Spinal cord (tissue), 10 donors: Measurements from ENCODE around the gene RAB10. TPM values are rescaled to one million over a fixed set of nuclear protein-coding genes. Genes with fewer than 3 reads are reported as not detected.

Experiments used
- DNase-seq, 6 donors: peaks; one replicate each; pipeline versions ENCODE4 v3.0.0 to v3.0.0-alpha.2; 2013 to 2015; ENCODE audit warnings: low spot score in 6 of 6, low read depth in 4 of 6
- H3K27ac ChIP-seq: one replicate; pipeline ENCODE4 v1.5.1; 2013; ENCODE audit warnings: low read depth, low read length, control low read depth
- H3K27me3 ChIP-seq: one replicate; pipeline ENCODE4 v1.6.1; 2013; ENCODE audit warnings: low read length; ENCODE audit not compliant: control insufficient read depth, insufficient read depth
- H3K36me3 ChIP-seq: one replicate; pipeline ENCODE4 v1.6.1; 2013; ENCODE audit warnings: low read length; ENCODE audit not compliant: control insufficient read depth, insufficient read depth
- H3K4me1 ChIP-seq: one replicate; pipeline ENCODE4 v1.6.1; 2013; ENCODE audit warnings: low read length; ENCODE audit not compliant: control insufficient read depth, insufficient read depth
- H3K4me3 ChIP-seq: one replicate; pipeline ENCODE4 v1.5.1; 2013; ENCODE audit warnings: low read depth, low read length, control low read depth
- H3K9me3 ChIP-seq: one replicate; pipeline ENCODE4 v1.6.1; 2013; ENCODE audit warnings: low read length; ENCODE audit not compliant: control insufficient read depth, insufficient read depth
- WGBS: methylation state at CpG from one replicate; pipeline ENCODE4 v1.1.5; 2013; ENCODE audit warnings: missing lambda C conversion rate; ENCODE audit not compliant: insufficient coverage; 5-methylcytosine and 5-hydroxymethylcytosine counted together
- polyA plus RNA-seq, 2 donors: library from polyadenylated mRNA; unstranded; fragments of 120-200 nt; gene quantifications; one replicate each; pipeline ENCODE4 v1.2.1, GENCODE V29; 2013; ENCODE audit not compliant: insufficient read length in 2 of 2
- total RNA-seq, 2 donors: library from RNA; depleted of rRNA in 1 of 2; stranded (reverse); fragments of 120-200 nt in 1 of 2; fragments of >200 nt in 1 of 2; gene quantifications; one replicate each; pipeline versions ENCODE4 v1.2.3 to v1.2.4, GENCODE V29; 2013 to 2014
- donor health status: healthy.

The RAB10 gene
- total and polyA plus RNA-seq, 4 donors: 80.8 to 194 (median 133) TPM

GRCh38 chr2:26049641-26050040, 15.8 kb downstream of the RAB10 start:
- no peak overlapping the region for H3K27ac ChIP-seq
- no peaks in the 10 kb centered on the region for H3K27me3 ChIP-seq
- H3K36me3 ChIP-seq: no peaks in the 10 kb centered on the region
- WGBS: no CpG with 5 or more reads among the region's 1 CpG
- H3K9me3 ChIP-seq: no peaks in the 10 kb centered on the region
- DNase-seq: no peak
- no peak overlapping the region for H3K4me3 ChIP-seq
- no peaks in the 10 kb centered on the region for H3K4me1 ChIP-seq

GRCh38 chr2:26052740-26053139, 18.9 kb downstream of the RAB10 start:
- no peaks in the 10 kb centered on the region for H3K27me3 ChIP-seq
- H3K4me1 ChIP-seq: no peaks in the 10 kb centered on the region
- H3K4me3 ChIP-seq: no peak overlapping the region
- no peak for DNase-seq
- H3K9me3 ChIP-seq: no peaks in the 10 kb centered on the region
- peaks cover 2% of the 10 kb centered on the region for H3K36me3 ChIP-seq
- no peak overlapping the region for H3K27ac ChIP-seq

- Histone ChIP-seq H3K27ac (no peak overlapping the region), H3K4me1 (no peaks in the 10 kb centered on the region), H3K36me3 (peaks cover 2% of the 10 kb centered on the region), H3K27me3 (no peaks in the 10 kb centered on the region), H3K4me3 (no peak overlapping the region), H3K9me3 (no peaks in the 10 kb centered on the region)
- DNase-seq: no peak
- 50% methylated on average over 1 of the region's 4 CpGs for WGBS
Observed at GRCh38 chr2:26054598-26055348, 20.9 kb downstream of the RAB10 start.

GRCh38 chr2:26058390-26058789, 24.5 kb downstream of the RAB10 start:
- no peaks in the 10 kb centered on the region for H3K27me3 ChIP-seq
- H3K4me1 ChIP-seq: no peaks in the 10 kb centered on the region
- WGBS: 84% methylated on average over 4 of the region's 4 CpGs
- no peak overlapping the region for H3K27ac ChIP-seq
- H3K4me3 ChIP-seq: no peak overlapping the region
- no peaks in the 10 kb centered on the region for H3K9me3 ChIP-seq
- DNase-seq: no peak
- H3K36me3 ChIP-seq: peaks cover 2% of the 10 kb centered on the region

- H3K27me3 ChIP-seq: no peaks in the 10 kb centered on the region
- H3K27ac ChIP-seq: no peak overlapping the region
- no peaks in the 10 kb centered on the region for H3K9me3 ChIP-seq
- no peaks in the 10 kb centered on the region for H3K4me1 ChIP-seq
- WGBS: no CpG with 5 or more reads among the region's 3 CpGs
- peaks cover 2% of the 10 kb centered on the region for H3K36me3 ChIP-seq
- H3K4me3 ChIP-seq: no peak overlapping the region
- DNase-seq: no peak
Observed at GRCh38 chr2:26059542-26059941, 25.7 kb downstream of the RAB10 start.

GRCh38 chr2:26061539-26061938, 27.7 kb downstream of the RAB10 start:
- DNase-seq: no peak
- Histone ChIP-seq H3K4me1 (no peaks in the 10 kb centered on the region), H3K36me3 (no peaks in the 10 kb centered on the region), H3K27ac (no peak overlapping the region), H3K27me3 (no peaks in the 10 kb centered on the region), H3K4me3 (no peak overlapping the region), H3K9me3 (no peaks in the 10 kb centered on the region)
- WGBS: 75% methylated on average over 4 of the region's 7 CpGs

- no peak for DNase-seq
- no peak overlapping the region for H3K27ac ChIP-seq
- H3K9me3 ChIP-seq: no peaks in the 10 kb centered on the region
- WGBS: no CpG with 5 or more reads among the region's 4 CpGs
- no peaks in the 10 kb centered on the region for H3K27me3 ChIP-seq
- peaks cover 3% of the 10 kb centered on the region for H3K36me3 ChIP-seq
- H3K4me3 ChIP-seq: no peak overlapping the region
- H3K4me1 ChIP-seq: no peaks in the 10 kb centered on the region
Observed at GRCh38 chr2:26064846-26065245, 31.0 kb downstream of the RAB10 start.

- no peak overlapping the region for H3K4me3 ChIP-seq
- H3K9me3 ChIP-seq: no peaks in the 10 kb centered on the region
- H3K27ac ChIP-seq: no peak overlapping the region
- no peaks in the 10 kb centered on the region for H3K4me1 ChIP-seq
- DNase-seq: no peak
- no peaks in the 10 kb centered on the region for H3K27me3 ChIP-seq
- peaks cover 3% of the 10 kb centered on the region for H3K36me3 ChIP-seq
- whole genome bisulfite sequencing: no CpG with 5 or more reads among the region's 1 CpG
Observed at GRCh38 chr2:26067186-26067974, 33.5 kb downstream of the RAB10 start.

- Histone ChIP-seq H3K9me3 (no peaks in the 10 kb centered on the region), H3K27me3 (no peaks in the 10 kb centered on the region), H3K4me1 (no peaks in the 10 kb centered on the region), H3K4me3 (no peak overlapping the region), H3K27ac (no peak overlapping the region), H3K36me3 (peaks cover 3% of the 10 kb centered on the region)
- no peak for DNase-seq
- 88% methylated on average over 1 of the region's 3 CpGs for WGBS
Observed at GRCh38 chr2:26067980-26068507, 34.2 kb downstream of the RAB10 start.
